H7 (cell line): ENCODE data around the gene KDM4C. TPM values are rescaled to one million over a fixed set of nuclear protein-coding genes. Genes with fewer than 3 reads are reported as not detected.
"Not testable (repeated sequence)": the region's sequence is repeated elsewhere in the genome, so short reads cannot be mapped to it uniquely, and the experiment has no call there.

Source experiments
- DNase-seq: peaks from one replicate; pipeline ENCODE4 v3.0.0; 2012
- H3K27me3 ChIP-seq: 2 replicates; pipeline ENCODE4 v1.6.0; 2011; ENCODE audit warnings: mild to moderate bottlenecking, low read length; ENCODE audit not compliant: control insufficient read depth, insufficient read depth
- H3K36me3 ChIP-seq: replicated peaks from 2 replicates; pipeline ENCODE4 v1.5.1; 2011; ENCODE audit warnings: low read length; ENCODE audit not compliant: control insufficient read depth, insufficient read depth
- H3K4me3 ChIP-seq: 2 replicates; pipeline ENCODE4 v1.5.1; 2011; ENCODE audit warnings: low read depth, mild to moderate bottlenecking, control low read depth, low read length, moderate library complexity; ENCODE audit not compliant: insufficient read depth
- total RNA-seq: library from RNA; depleted of rRNA; stranded (reverse); fragments of >200 nt; shearing (Covaris generic); gene quantifications from 2 replicates; pipeline ENCODE4 v1.2.3, GENCODE V29; 2014; rRNA removed

KDM4C gene
- 20.9 and 29.0 TPM in 2 replicates for total RNA-seq

DNA sequence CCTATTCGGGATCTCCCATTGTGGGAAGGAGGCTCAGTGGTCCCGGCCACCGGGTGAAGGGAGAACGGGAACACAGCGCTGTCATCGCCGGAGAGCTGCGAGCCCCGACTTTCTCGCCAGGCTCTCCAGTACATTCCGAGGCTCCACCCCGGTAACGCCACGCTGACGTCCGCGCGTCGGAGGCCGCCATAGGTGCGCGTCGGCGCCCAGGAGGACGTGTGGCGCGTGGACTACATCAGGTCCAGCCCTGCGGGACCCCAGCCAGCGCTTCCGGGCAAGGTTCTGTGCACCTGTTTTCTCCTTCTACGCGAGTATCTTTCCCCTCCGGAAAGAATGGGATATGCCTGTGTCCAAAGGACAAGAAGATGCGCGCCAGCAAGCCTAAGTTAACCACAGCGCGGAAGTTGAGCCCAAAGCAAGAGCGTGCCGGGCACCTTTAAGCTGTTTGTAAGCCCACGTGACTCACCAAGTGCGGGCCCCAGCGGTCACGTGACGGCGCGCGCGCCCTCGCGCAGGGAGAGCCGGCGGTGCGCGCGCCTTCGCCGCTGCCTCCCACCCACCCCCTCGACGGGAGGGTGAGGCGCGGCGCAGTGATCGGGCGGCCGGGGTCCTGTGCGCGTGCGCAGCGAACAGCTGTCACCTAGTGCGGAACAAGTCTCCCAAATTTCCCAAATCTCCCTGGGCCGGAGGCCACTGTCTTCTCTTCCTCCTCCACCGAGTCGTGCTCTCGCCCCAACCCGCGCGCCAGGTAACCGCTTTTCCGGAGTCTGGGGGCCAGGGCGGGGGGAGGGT is at the start of gene KDM4C:
Gene KDM4C (plus strand): TSS at position 518 of the 792 bp plus-strand sequence. CDS start 35,016 bp downstream, outside the sequence.
- Histone ChIP-seq H3K4me3 (peak within 1 kb of the TSS; percentile 82), H3K27me3 (no peaks in the 10 kb centered on the region), H3K36me3 (no peaks in the 10 kb centered on the region)
- peak; percentile 100 for DNase-seq

DNA sequence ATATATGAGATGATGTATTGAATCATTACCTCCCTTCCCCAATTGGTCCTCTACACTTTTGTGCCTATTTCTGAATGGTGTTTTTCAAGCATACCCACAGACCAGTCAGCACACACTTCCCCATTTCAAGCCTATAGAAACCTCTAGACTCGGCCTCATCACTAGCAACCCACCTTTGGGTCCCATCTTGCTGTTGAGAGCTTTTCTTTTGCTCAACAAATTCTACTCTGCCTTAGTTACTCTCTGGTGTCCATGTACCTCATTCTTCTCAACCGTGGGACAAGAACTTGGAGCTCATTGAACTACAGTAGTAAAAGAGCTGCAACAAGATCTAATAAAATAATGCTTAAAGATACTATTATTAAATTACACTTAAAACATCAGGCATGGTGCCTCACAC is 49.0 kb upstream of the KDM4C start:
- no peak for DNase-seq
- Histone ChIP-seq H3K27me3 (no peaks in the 10 kb centered on the region; the same call in 1 of the 2 replicates), H3K36me3 (no peaks in the 10 kb centered on the region), H3K4me3 (no peak overlapping the region)

DNA sequence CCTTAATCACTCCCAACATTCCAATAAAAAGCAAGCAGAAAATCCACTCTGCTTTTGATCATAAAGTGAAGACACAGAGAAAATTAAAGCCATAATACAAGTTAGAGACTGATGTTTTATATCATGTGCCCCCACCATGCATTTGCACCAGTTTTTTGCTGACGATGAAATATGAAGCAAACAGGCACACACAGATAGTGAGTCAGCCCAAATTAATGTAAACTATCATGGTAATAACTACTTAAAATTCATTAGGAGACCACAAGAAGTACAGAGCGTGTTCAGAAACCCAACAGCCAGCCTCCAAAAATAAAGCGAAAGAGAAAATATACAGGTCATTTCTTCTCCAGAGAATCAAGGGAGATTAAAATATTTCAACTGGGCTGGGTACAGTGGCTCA is 46.4 kb upstream of the KDM4C start:
- Histone ChIP-seq H3K36me3 (no peaks in the 10 kb centered on the region), H3K4me3 (no peak overlapping the region), H3K27me3 (no peaks in the 10 kb centered on the region; the same call in 1 of the 2 replicates)
- DNase-seq, result no peak

DNA sequence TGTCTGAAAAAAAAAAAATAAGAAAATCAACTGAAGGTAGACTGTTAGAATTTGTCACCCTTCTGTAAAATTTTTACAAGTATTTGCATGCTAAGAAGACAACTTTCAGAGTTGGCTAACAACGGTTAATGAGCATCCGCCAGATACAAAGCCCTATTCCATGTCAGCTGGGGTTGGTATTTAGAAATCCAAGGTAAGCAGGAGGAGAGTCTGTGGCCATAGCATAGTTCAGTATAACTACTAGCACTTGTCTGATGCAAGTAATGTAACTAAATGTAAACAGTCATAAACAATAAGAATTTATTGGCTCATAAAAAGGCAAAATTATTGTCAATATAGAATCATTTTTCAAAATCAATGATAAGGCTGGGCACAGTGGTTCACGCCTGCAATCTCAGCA is 45.7 kb upstream of the KDM4C start:
- no peaks in the 10 kb centered on the region for H3K36me3 ChIP-seq
- no peak overlapping the region for H3K4me3 ChIP-seq
- H3K27me3 ChIP-seq, result no peaks in the 10 kb centered on the region; the same call in 1 of the 2 replicates
- DNase-seq, result no peak

DNA sequence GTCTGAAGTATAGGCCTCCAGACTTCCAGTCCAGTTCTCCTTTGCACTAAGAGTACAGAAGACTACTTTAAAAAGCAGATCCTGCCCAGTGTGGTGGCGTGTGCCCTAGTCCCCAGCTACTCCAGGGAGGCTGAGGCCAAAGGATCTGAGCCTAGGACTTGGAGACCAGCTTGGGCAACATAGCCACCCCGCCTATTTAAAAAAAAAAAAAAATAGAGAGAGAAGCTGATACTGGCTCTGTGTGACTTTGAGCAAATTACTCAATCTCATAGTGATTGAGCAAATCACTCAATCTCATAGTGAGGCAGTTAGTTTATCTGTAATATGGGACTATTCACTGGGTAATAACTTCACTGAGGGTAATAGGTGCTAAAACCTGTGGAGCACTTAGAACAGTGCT is 43.6 kb upstream of the KDM4C start:
- Histone ChIP-seq H3K36me3 (no peaks in the 10 kb centered on the region), H3K27me3 (no peaks in the 10 kb centered on the region; the same call in 1 of the 2 replicates), H3K4me3 (no peak overlapping the region)
- no peak for DNase-seq

DNA sequence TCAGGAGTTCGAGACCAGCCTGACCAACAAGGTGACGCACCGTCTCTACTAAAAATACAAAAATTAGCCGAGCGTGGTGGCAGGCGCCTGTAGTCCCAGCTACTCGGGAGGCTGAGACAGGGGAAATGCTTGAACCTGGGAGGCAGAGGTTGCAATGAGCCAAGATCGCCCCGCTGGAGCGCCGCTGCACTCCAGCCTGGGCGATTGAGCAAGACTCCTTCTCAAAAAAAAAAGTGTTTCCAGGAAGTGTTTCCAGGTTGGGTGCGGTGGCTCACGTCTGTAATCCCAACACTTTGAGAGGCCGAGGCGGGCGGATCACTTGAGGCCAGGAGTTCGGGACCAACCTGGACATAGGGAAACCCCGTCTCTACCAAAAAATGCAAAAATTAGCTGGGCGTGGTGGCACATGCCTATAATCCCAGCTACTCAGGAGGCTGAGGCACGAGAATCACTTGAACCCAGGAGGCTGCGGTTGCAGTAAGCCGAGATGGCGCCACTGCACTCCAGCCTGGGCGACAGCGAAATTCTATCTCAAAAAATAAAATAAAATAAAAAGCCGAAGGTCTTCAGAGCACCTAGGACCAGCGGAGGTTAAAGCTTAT is 42.5 kb upstream of the KDM4C start:
- DNase-seq, H3K27me3 ChIP-seq, H3K36me3 ChIP-seq: not testable (repeated sequence)
- peak overlapping the region; percentile 54 for H3K4me3 ChIP-seq

DNA sequence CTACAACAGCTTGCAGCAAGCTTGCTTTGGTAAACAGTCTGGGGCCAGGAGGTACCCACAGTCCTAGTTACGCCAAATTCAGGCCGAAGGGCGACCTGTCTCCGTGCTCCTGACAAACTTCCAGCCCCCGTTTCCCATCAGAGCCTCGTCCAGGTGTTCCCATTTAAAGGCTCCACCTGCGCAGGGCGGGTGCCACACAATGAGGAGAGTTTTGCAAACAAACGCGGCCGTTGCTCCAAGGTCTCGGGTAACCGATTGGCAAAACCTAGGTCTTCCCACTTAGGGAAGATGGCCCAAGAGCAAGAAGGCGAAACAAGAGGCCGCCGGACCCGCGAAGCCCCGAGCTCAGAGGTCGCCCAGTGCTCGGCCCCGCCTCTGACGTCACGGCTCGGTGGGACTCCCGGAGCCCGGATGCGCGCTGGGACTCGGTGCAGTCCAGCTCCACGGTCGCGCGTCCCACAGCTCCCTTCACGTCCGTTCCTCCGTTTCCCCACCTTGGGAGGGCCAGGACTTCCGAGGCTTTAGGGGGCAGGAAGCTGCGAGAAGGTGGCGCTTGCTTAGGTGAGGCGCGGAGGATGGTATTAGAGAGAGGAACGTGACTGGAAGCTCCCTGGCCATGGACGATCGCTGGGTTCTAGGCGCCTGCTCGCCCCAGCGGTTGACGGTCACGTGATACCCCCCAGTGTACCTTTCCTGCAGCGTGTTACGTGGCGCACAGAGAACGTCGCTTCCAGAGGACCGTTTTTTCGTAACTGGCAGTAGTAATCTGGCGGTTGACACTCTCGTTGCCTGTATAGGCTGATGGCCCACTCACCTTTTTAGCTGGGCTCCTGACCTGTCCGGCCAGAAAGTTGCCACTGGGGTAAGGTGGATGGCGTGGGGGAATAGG is 41.8 kb upstream of the KDM4C start:
- H3K36me3 ChIP-seq, result no peaks in the 10 kb centered on the region
- peak overlapping the region; percentile 54 for H3K4me3 ChIP-seq
- H3K27me3 ChIP-seq, result no peaks in the 10 kb centered on the region; the same call in 1 of the 2 replicates
- no peak for DNase-seq

DNA sequence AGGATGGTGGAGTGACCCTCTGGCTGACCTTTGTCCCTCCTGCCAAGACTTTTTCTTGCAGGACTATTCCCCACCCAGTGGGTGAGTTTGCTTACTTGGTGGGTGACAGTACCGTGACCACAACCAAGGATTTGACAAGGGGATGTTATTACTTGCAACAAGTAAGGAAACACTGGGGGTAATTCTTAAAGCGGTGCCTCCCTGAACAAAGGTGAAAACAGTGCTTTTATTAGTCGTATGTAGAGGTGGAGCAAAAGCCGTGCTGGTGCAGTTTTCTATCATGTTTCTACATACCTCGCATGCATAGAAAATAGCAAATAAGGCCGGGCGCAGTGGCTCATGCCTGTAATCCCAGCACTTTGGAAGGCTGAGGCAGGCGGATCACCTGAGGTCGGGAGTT is 41.0 kb upstream of the KDM4C start:
- no peaks in the 10 kb centered on the region; the same call in 1 of the 2 replicates for H3K27me3 ChIP-seq
- peak overlapping the region; percentile 54; the same call in 1 of the 2 replicates for H3K4me3 ChIP-seq
- no peak for DNase-seq
- H3K36me3 ChIP-seq, result no peaks in the 10 kb centered on the region

DNA sequence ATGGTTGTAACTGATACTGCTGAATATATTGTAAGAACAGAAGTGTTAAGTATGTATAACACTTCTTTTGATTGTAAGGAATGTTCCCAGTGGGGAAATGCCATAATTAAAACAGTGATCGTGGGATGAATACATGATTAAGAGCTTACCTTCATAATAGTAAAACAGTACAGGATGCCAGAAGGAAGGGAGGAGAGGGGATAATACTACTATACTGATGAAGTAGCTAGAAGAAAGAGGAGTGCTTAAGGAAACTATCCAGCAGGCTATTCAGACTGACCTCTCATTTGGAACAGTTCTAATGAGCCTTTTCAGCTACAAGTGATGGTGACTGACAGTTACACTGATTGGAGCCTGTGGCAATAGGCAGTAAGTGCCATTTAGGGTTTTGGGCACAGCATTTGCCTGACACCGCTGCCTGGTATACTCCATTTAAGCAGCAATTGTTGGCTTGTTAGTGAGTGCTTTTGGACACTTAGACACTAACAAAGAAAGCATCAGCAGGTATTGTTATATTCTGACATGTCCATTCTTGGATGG is 33.8 kb upstream of the KDM4C start:
- Histone ChIP-seq H3K36me3 (no peaks in the 10 kb centered on the region), H3K4me3 (no peak overlapping the region), H3K27me3 (no peaks in the 10 kb centered on the region)
- no peak for DNase-seq

DNA sequence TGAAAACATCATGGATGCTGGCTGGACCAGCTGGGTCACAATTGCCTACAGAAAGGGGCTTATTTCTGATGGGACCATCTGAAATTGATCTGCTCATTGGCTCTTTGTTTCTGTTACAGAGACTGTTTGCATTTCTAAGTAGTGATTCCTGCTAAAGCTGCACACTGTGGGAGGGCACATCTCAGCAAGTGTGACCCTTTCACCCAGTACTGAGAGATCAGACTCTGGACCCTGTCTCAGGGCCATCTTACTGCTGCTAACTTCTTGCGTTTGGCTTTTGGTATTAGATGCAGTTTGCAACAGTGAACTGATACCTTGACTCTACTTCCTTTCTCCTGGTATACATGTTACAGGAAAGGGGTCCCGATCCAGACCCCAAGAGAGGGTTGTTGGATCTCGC is 24.5 kb upstream of the KDM4C start:
- Histone ChIP-seq H3K36me3 (no peaks in the 10 kb centered on the region), H3K4me3 (no peak overlapping the region), H3K27me3 (no peaks in the 10 kb centered on the region)
- DNase-seq, result no peak

DNA sequence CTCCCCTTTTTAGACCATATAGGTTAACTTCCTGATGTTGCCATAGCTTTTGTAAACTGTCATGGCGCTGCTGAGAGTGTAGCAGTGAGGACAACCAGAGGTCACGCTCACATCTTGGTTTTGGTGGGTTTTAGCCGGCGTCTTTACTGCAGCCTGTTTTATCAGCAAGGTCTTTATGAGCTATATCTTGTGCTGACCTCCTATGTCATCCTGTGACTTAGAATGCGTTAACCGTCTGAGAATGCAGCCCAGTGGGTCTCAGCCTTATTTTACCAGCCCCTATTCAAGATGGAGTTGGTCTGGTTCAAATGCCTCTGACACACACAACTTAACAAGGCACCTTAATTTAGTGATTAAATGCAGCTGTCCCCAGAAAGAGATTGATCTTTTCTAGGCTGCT is 23.9 kb upstream of the KDM4C start:
- Histone ChIP-seq H3K4me3 (no peak overlapping the region), H3K27me3 (no peaks in the 10 kb centered on the region), H3K36me3 (no peaks in the 10 kb centered on the region)
- DNase-seq, result no peak

DNA sequence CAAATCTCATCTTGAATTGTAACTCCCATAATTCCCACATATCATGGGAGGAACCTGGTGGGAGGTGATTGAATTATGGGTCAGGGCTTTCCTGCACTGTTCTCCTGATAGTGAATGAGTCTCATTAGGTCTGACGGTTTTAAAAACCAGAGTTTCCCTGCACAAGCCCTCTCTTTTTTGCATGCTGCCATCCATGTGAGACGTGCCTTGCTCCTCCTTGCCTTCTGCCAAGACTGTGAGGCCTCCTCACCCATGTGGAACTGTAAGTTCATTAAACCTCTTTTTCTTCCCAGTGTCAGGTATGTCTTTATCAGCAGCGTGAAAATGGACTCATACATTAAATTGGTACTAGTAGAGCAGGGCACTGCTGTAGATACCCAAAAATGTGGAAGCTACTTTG is 22.4 kb upstream of the KDM4C start:
- no peak overlapping the region for H3K4me3 ChIP-seq
- no peaks in the 10 kb centered on the region for H3K27me3 ChIP-seq
- no peaks in the 10 kb centered on the region for H3K36me3 ChIP-seq
- DNase-seq, result no peak

DNA sequence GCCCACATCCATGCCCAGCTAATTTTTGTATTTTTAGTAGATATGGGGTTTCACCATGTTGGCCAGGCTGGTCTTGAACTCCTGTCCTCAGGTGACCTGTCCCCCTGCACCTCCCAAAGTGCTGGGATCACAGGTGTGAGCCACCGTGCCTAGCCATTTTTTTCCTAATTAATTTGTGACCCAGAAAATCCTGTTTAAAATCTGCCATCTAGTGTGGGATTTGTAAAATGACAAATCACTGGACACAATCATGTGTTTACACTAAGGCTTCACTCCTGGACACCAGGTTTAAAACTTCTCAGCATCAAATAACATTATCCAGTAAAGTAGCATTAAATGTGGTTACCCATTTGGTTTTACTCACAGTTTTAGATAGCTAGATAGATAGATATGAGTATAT is 18.6 kb upstream of the KDM4C start:
- no peak for DNase-seq
- Histone ChIP-seq H3K27me3 (no peaks in the 10 kb centered on the region), H3K36me3 (no peaks in the 10 kb centered on the region), H3K4me3 (no peak overlapping the region)

DNA sequence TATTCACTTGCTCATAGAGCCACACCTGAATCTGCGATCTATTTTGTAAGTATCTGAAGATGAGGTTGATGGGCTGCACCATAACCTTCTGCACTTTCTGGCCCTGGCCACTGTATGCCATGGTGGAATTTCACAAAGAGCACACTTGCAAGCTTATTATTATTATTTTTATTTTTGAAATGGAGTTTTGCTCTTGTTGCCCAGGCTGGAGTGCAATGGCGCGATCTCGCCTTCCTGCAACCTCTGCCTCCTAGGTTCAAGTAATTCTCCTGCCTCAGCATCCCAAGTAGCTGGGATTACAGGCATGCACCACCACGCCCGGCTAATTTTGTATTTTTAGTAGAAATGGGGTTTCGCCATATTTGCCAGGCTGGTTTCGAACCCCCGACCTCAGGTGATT is 8.9 kb upstream of the KDM4C start:
- H3K36me3 ChIP-seq, H3K27me3 ChIP-seq, H3K4me3 ChIP-seq, DNase-seq: not testable (repeated sequence)
